Smooth muscle cell of the brain vasculature (primary cell): ENCODE results near the gene ZNF860.
"Not testable (repeated sequence)": the region's sequence is repeated elsewhere in the genome, so short reads cannot be mapped to it uniquely, and the experiment has no call there.

Experiments used
- DNase-seq: peaks from one replicate; pipeline ENCODE4 v3.0.0-alpha.2; 2012; ENCODE audit warnings: low read depth, low spot score

Gene ZNF860

GRCh38 chr3:31996195-31996594 lies 14.6 kb downstream of the ZNF860 start:
- DNase-seq: no peak

GRCh38 chr3:31997500-31997899 lies 15.9 kb downstream of the ZNF860 start:
- no peak for DNase-seq

GRCh38 chr3:31999907-32000439 lies 18.4 kb downstream of the ZNF860 start:
- DNase-seq: no peak

- DNase-seq: no peak
These were observed 19.3 kb downstream of the ZNF860 start for GRCh38 chr3:32000877-32001276.

GRCh38 chr3:32002561-32003368 lies 21.2 kb downstream of the ZNF860 start:
- no peak for DNase-seq

GRCh38 chr3:32003380-32003779 lies 21.8 kb downstream of the ZNF860 start:
- DNase-seq: no peak

- no peak for DNase-seq
These were observed 22.7 kb downstream of the ZNF860 start for GRCh38 chr3:32004113-32004765.

- DNase-seq: no peak
These were observed 27.6 kb downstream of the ZNF860 start for GRCh38 chr3:32009101-32009500.

- no peak for DNase-seq
These were observed 28.4 kb downstream of the ZNF860 start for GRCh38 chr3:32009957-32010356.

GRCh38 chr3:32010699-32011098 lies 29.1 kb downstream of the ZNF860 start:
- not testable (repeated sequence) for DNase-seq

GRCh38 chr3:32015638-32016037 lies 34.1 kb downstream of the ZNF860 start:
- DNase-seq: not testable (repeated sequence)

GRCh38 chr3:32017286-32017685 lies 35.7 kb downstream of the ZNF860 start:
- DNase-seq: no peak

GRCh38 chr3:32018757-32019564 lies 37.4 kb downstream of the ZNF860 start:
- no peak for DNase-seq

- no peak for DNase-seq
These were observed 39.6 kb downstream of the ZNF860 start for GRCh38 chr3:32021155-32021554.

GRCh38 chr3:32021748-32022147 lies 40.2 kb downstream of the ZNF860 start:
- no peak for DNase-seq

- DNase-seq: no peak
These were observed 41.4 kb downstream of the ZNF860 start for GRCh38 chr3:32022947-32023346.

- no peak for DNase-seq
These were observed 45.0 kb downstream of the ZNF860 start for GRCh38 chr3:32026593-32026992.

GRCh38 chr3:32037932-32038267 lies 56.4 kb downstream of the ZNF860 start:
- DNase-seq: no peak

- no peak for DNase-seq
These were observed 59.8 kb downstream of the ZNF860 start for GRCh38 chr3:32041316-32041715.
